Fibroblast of skin of back (primary cell): ENCODE measurements around the gene GSG1. TPM values are rescaled to one million over a fixed set of nuclear protein-coding genes. Genes with fewer than 3 reads are reported as not detected.
A peak's percentile ranks its signal among the peaks of the same experiment; 100 is the strongest.

Source experiments
- DNase-seq: peaks from one replicate; pipeline ENCODE4 v3.0.0-alpha.2; 2013
- polyA plus RNA-seq, 2 experiments: library from polyadenylated mRNA; unstranded; fragments of 120-200 nt; gene quantifications; one replicate each; pipeline ENCODE4 v1.2.1, GENCODE V29; 2013; ENCODE audit not compliant: insufficient read length in 2 of 2

Gene GSG1
- polyA plus RNA-seq (2013, experiment 1 of 2; ENCODE audit: insufficient read length) = 0.13 TPM
- 0.12 TPM for polyA plus RNA-seq (2013, experiment 2 of 2; ENCODE audit: insufficient read length)

GRCh38 chr12:13103391-13104033 lies at the start of gene GSG1:
Gene GSG1, minus strand, starts transcription at chr12:13103667. Its CDS starts 155 bp downstream, at chr12:13103512.
- DNase-seq = no peak

- no peak for DNase-seq
Observed at GRCh38 chr12:13153180-13153579, 49.7 kb upstream of the GSG1 start.

DNA sequence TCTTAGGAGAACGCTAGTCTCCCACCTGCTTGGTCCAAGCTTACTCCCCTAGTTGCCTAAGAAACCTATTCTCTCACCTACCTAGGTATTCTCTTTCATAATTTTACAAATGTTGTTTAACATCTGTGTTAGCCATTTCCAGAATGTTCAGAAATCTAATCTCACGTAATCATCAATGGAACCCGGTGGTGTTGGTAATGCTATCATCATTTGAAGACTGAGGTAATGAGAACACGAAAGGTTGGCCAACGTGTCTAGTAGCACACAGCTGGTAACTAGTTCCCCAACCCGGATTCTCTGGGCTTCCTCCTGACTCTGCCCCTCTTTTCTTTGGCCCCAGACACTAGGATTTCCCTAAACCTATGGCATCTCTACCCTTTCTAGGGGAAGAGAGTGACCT lies 49.3 kb upstream of the GSG1 start:
- DNase-seq = no peak

GRCh38 chr12:13152281-13152680 lies 48.8 kb upstream of the GSG1 start:
- DNase-seq = no peak

GRCh38 chr12:13149411-13149810 lies 45.9 kb upstream of the GSG1 start:
- DNase-seq = no peak

- no peak for DNase-seq
Observed at GRCh38 chr12:13148485-13148847, 45.0 kb upstream of the GSG1 start.

DNA sequence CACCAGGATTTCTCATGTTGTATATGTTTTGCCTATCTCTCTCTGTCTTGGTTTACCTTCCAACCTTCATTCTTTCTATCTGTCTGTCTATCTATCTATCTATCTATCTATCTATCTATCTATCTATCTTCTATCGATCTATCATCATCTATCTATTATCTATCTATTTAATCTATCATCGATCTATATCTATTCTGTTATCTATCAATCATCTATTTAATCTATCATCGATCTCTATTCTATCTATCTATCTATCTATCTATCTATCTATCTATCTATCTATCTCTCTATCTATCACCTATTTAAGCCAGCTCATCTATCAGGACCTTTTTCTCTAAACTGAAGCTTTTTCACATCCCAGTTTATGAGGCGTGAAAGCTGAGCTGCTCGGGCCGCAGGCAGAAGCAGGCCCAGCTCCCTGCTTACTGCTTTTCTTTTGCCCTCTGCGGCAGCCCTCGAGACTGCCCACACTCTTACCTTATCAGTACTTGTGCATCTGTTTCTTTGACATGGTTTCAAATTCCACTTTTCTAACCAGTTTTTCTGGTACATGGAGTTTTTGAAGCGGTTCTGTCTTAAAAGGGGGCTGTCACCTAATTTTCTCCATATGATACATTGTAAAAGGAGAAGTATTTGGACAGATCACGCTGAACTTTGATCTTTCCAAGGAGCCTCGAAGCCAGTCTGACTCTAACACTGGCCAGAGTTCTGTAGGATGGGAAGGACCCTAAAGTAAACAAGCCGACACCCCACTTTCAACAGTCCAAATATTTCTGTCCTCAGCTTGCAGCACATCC lies 44.4 kb upstream of the GSG1 start:
- DNase-seq = no peak

DNA sequence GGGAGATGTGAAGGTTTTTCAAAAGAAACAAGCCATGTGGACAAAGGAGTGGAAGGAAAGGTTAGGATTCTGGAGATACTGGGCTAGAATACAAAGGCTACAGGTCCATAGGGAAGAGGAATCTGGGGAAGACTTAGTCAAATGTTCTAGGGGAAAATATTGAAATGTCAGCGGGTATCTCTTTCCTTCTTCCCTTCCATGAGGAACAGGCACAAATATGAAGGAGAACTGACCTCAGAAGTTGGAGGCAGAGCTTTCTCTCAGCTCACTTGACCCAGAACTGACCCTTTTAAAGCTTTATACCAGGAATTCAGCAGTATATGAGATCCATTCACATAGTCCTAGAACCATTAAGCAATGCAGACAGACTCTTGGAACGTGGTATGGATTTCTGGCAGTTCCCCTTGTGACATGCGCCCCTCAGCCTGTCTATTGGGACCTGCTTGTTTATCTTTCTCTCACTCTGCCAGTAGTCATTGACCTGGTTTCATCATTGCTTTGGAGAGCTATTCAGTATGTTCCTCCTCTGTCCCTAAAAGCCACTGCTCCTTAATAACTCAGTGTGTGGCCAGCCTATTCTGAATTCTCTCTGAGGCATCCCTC lies 43.0 kb upstream of the GSG1 start:
- no peak for DNase-seq

DNA sequence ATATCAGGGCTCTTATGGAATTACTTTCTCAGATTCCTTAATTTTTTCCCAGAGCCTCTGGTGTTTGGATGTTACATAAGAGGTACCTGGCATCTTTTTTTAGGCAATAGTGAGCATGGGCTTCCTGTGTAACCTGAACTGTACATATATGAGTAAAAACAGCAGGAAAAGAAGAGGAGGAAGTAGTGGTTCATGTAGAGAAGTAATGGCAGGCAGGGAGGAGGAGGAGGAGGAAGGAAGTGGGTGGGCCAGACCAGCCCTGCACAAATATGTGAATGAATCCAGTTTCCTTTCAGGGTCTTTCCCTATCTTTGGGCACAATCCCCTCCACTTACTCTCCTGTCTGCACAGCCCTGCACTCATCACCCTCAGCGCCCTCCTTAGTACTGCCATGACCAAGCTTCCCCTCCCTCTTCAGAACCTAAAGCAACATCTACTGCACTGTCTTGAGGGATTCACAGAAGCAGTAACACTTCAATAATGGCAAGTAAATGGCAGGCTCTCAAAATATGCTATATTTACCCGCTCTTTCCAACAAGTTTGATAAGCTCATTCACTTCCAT lies 40.9 kb upstream of the GSG1 start:
- DNase-seq = no peak

GRCh38 chr12:13142747-13143146 lies 39.3 kb upstream of the GSG1 start:
- no peak for DNase-seq

DNA sequence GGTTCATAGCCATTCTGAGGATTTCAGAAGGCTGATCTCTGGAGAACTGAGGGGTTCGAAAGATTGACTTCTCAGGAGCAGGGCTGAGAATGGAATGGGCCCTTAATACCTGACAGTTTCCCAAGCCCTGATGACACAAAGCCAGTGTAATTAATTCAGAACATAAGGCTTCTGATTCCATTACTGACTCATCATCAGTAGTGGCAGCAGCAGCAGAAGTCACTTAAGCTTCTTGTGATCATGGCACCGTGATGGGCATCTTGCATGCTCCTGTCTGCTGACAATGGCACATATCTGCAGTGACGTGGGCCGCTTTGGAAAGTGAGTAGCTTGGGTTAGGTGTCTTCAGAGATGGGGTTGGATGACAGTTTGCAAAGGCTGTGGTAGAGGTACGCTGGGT lies 38.2 kb upstream of the GSG1 start:
- DNase-seq = no peak

- DNase-seq = peak; percentile 81
Observed at GRCh38 chr12:13135371-13136178, 32.1 kb upstream of the GSG1 start.

- DNase-seq = no peak
Observed at GRCh38 chr12:13133886-13134285, 30.4 kb upstream of the GSG1 start.

DNA sequence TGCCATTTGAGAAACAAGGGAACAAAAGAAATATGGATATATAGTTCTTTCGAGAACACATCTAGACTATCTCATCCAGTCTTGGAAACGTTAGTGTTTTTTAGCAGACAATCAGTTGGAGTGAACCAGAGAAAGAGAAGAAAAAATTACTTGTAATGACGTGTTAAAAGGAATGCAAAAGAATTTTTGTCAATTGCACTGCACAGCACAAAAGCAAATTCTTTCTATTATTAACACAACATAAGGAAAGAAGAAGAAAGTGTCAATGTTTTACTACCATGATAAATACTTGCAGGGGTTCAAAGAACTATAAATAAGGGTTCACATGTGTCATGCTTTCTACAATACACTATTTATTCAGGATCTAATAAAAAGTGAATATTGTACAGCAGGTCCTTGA lies 27.5 kb upstream of the GSG1 start:
- DNase-seq = peak; percentile 27

DNA sequence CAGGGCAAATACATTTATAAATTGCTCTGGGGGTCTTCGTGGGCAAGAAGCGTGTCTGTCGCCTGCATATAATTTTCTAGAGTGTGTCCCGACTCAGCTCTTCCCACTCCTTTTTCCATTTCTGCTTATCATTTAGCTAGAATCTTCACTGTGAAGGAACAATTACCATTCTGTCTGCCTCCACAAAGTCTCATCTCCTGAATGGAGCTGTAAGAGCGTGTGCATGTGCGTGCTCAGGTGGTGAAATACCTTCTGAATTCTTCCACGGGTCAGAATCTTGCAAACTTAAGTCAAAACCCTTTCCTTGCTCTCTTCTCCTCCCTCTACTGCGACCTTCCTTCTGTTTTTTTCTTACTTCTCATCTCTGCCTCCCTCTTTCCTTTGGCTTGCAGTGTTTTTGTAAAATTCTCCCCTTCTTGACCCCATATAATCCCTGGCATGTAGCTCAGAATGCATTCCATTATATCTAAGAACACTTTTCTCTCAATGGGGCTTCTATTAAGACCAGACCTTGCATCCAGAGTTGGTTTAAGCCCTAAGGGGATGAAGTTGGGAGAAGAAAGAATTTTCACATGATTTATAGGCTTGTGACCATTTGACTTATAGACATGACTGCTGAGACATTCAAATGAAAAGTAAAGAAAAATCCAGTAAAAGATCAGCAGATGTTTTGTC lies 25.0 kb upstream of the GSG1 start:
- peak; percentile 56 for DNase-seq

DNA sequence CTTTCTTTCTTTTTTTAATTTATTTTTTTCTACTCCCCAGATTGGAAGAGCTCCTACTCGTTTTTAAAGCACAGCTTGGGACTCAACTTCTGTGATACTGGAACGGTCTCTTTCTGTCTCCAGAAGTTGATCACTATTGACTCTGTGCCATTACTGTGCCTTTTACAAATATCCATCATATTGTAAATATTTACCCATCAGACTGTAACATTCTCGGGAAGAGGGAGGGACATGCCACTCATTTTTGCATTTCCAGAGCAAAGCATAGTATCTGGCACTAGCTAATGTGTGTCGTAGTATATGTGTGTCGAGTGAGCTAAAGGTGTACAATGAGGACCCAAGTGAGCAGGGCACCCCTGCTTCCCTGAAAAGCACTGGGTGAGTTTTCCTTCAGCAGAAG lies 24.0 kb upstream of the GSG1 start:
- no peak for DNase-seq

GRCh38 chr12:13126494-13126893 lies 23.0 kb upstream of the GSG1 start:
- no peak for DNase-seq

DNA sequence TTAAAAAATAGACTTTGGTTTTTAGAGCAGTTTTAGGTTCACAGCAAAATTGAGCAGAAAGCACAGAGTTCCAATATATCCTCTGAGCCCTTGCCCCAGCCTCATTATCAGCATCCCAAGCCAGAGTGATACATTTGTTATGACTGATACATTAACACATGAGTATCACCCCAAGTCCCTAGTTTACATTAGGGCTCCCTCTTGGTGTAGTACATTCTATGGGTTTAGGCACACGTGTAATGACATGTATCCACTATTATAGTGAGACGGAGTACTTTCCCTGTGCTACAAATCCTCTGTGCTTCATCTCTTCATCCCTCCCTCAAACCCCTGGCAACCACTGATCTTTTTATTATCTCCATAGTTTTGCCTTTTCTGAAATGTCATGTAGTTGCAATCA lies 22.5 kb upstream of the GSG1 start:
- no peak for DNase-seq

- peak; percentile 76 for DNase-seq
Observed at GRCh38 chr12:13124656-13125505, 21.4 kb upstream of the GSG1 start.

DNA sequence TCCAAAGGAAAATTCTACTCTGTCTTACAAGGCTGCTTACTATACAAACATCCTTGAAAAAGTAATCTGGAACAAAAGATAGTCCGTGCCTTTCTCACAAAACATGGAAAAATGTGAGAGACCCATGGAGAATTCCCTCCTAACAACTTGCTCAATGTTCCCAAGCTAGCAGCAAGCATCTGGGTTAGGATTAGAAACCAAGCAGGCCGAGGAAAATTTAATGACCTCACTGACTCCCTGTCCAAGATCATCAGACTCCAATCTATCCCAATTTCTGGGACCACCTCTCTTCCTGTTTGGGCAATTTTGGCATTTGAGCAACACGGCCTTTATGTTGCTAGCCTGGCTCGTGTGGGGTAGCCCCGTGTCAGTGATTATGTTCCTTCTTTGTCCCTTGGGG lies 18.1 kb upstream of the GSG1 start:
- no peak for DNase-seq

GRCh38 chr12:13120413-13120812 lies 16.9 kb upstream of the GSG1 start:
- DNase-seq = no peak
